ENCODE results near the gene SPTLC2.
A peak's percentile ranks its signal among the peaks of the same experiment; 100 is the strongest.

The SPTLC2 gene

DNA sequence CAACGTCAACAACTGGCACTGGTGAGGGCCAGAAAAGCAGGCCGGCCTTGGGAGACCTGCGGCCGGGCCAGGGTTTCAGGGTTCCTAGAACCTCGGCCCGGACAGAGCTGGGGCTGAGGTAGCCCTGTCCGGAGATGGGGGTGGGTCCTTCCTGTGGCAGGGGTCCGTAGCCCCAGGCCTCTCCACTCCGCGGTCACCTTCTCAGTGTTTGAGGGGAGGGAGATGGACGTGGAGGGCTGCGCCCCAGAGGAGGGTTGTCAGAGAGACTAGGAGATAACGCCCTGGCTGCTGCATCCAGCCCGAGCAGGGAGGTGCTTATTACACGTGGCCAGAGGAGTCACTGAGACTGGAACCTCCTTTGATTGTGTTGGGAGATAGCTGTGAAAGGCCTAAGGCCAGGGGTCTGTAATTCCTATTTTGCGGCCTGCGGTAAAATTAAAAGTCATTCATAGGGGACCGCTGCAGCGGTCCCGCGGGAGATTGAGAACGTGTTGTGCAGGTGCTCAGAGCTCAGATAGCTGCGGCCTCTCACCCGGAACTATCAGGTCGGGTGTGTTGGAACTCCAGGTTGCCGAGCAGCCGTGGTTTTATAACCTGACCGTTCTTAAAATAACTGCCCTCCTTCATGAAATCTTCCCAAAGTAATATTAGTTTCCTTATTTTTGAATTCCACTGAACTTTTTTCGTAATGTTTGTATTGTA, 158.0 kb downstream of the SPTLC2 start:
- DNase-seq = no peak

DNA sequence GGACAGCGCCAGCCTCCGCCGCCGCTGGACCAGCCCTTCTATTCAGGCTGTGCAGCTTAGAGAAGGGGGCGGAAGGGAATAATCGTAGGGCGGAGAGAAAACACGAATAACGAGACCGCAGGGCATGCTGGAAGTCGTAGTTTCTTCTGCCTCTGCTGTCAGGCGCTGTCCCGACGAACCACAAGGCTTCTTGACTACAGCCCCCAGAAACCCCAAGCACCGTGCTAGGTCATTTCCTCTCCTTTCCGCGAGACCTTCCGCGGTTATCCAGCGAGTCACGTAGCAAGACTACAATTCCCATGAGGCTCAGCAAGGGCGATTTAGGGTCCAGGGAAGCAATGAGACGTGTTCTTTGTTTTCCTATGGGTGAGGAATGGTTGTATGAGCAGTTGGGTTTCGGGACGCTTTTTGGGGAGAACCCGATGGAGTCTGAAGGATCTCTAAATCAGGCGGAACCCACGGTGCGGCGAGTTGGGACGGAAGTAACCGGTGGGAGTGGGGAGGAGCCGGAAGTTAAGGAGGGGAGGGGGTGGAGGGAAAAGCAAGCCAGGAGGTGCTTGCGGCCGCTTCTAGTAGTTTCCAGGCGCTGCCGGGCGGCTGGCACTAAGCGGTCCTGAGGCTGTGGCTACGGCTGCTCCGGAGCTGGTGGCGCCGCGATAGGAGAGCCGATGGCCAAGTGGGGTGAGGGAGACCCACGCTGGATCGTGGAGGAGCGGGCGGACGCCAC, 158.8 kb downstream of the SPTLC2 start, which contains the start of the genes AHSA1 and VIPAS39:
AHSA1 (plus strand) TSS at position 572 of the 727 bp plus-strand sequence; CDS start at position 669, 97 bp downstream.
VIPAS39 (minus strand) TSS at position 80 of the 727 bp plus-strand sequence. CDS start 3,499 bp downstream, outside the sequence.
- DNase-seq = peak; percentile 98

DNA sequence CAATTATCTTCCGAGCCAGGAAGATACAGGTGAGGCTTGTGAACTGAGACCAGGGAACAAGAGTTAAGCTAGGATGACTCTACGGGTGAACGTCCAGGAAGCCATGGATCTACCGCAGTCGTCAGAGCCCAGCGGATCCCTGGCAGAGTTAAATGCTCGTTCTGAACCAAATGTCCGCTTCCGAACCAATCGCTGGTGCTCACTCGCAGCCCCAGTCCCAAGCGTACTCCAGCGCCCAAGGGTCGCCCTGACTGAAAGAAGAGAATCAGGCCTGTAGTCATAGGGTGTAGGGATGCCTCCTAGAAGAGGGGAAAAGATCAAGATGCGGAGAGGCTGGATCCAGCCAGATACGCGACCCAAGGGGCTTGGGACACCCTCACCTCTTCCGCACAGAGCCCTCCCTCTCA, 159.3 kb downstream of the SPTLC2 start:
- DNase-seq = peak; percentile 53
